ENCODE data around the gene PTBP1.

- TF ChIP-seq, protein P1, sequence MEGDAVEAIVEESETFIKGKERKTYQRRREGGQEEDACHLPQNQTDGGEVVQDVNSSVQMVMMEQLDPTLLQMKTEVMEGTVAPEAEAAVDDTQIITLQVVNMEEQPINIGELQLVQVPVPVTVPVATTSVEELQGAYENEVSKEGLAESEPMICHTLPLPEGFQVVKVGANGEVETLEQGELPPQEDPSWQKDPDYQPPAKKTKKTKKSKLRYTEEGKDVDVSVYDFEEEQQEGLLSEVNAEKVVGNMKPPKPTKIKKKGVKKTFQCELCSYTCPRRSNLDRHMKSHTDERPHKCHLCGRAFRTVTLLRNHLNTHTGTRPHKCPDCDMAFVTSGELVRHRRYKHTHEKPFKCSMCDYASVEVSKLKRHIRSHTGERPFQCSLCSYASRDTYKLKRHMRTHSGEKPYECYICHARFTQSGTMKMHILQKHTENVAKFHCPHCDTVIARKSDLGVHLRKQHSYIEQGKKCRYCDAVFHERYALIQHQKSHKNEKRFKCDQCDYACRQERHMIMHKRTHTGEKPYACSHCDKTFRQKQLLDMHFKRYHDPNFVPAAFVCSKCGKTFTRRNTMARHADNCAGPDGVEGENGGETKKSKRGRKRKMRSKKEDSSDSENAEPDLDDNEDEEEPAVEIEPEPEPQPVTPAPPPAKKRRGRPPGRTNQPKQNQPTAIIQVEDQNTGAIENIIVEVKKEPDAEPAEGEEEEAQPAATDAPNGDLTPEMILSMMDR (IDR thresholded peaks at IDR 0.05) = no peak
- TF ChIP-seq POLR2A (IDR thresholded peaks at IDR 0.05) = no peak
Observed at GRCh38 chr19:858868-859843, 61.9 kb downstream of the PTBP1 start, which contains the start of gene CFD.

Data from testis (tissue), 2 donors.